ENCODE data around the gene SLC6A5. TPM values are rescaled to one million over a fixed set of nuclear protein-coding genes. Genes with fewer than 3 reads are reported as not detected.

Gene SLC6A5
- total RNA-seq, 1 donor, result not detected

DNA sequence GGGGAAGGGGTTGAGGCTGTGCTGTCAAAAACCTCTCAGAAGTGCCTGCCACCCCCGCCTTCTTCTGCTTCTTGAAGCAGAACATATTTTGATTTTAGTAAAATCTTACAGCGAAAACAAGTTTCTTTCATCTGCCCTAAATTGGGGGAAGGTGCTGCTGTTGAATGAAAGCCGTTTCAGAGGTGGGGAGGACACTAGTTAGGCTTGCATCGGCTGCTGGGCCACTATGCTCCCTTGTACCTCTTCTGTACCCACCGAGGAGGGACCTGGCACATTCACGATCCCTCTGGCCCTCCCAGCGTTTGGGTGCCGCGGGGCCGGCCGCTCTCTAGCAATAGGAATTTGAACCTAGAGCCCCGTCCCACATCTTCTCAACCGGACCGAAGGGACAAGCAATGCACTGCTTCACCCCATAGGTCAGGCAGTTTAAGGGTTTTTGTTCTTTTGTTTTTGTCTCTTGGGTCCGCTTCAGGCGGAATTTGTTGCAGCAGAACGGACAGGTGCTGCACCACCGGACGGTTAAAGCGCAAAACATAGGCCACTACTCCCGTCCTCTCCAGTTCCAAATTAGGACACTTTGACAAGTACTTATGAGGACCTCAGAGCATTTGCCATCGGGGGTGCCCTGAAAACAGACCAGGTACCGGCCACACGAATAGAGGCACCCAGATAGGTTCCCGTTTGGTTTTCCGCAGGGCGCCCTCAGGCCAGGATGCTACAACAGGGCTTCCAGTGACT, 5.6 kb downstream of the SLC6A5 start:
- no peaks in the 10 kb centered on the region for H3K9me3 ChIP-seq (ENCODE audit: low read depth, low read length)
- peaks cover 3% of the 10 kb centered on the region for H3K4me1 ChIP-seq (ENCODE audit: insufficient read depth, low read length)
- no peak overlapping the region for H3K4me3 ChIP-seq (ENCODE audit: low read length)
- peaks cover 99% of the 10 kb centered on the region for H3K27me3 ChIP-seq (ENCODE audit: insufficient read depth, low read length)

DNA sequence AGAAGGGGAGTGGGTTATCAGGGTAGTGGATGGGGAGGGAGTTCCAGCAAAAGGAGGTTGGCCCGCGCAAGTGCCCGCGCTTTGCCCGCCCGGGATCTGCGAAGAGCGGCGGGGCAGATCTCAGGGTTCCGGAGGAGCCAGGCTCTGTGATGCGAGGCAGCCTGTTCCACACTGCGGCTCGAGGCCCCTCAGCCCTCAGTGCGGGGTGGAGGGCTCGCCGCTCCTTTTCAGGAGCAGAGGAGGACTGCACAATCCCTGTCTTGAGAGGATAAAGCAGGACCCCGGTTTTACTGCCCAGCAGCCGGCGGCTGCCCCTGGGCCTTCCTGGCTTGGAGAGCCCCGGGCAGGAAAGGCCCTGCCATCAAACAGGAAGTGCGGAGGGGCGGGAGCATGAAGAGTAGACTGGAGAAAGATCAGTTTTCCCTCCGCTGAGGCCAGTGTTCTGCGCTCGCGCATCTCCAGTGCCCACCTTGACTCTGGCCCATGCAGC, 6.2 kb downstream of the SLC6A5 start:
- peaks cover 7% of the 10 kb centered on the region for H3K4me1 ChIP-seq (ENCODE audit: insufficient read depth, low read length)
- H3K9me3 ChIP-seq (ENCODE audit: low read depth, low read length), result no peaks in the 10 kb centered on the region
- H3K27me3 ChIP-seq (ENCODE audit: insufficient read depth, low read length), result peaks cover 99% of the 10 kb centered on the region
- no peak overlapping the region for H3K4me3 ChIP-seq (ENCODE audit: low read length)

GRCh38 chr11:20608934-20609333, 9.5 kb downstream of the SLC6A5 start:
- Histone ChIP-seq H3K9me3 (ENCODE audit: low read depth, low read length) (no peaks in the 10 kb centered on the region), H3K27me3 (ENCODE audit: insufficient read depth, low read length) (peaks cover 83% of the 10 kb centered on the region), H3K4me3 (ENCODE audit: low read length) (no peak overlapping the region), H3K4me1 (ENCODE audit: insufficient read depth, low read length) (peaks cover 15% of the 10 kb centered on the region)

DNA sequence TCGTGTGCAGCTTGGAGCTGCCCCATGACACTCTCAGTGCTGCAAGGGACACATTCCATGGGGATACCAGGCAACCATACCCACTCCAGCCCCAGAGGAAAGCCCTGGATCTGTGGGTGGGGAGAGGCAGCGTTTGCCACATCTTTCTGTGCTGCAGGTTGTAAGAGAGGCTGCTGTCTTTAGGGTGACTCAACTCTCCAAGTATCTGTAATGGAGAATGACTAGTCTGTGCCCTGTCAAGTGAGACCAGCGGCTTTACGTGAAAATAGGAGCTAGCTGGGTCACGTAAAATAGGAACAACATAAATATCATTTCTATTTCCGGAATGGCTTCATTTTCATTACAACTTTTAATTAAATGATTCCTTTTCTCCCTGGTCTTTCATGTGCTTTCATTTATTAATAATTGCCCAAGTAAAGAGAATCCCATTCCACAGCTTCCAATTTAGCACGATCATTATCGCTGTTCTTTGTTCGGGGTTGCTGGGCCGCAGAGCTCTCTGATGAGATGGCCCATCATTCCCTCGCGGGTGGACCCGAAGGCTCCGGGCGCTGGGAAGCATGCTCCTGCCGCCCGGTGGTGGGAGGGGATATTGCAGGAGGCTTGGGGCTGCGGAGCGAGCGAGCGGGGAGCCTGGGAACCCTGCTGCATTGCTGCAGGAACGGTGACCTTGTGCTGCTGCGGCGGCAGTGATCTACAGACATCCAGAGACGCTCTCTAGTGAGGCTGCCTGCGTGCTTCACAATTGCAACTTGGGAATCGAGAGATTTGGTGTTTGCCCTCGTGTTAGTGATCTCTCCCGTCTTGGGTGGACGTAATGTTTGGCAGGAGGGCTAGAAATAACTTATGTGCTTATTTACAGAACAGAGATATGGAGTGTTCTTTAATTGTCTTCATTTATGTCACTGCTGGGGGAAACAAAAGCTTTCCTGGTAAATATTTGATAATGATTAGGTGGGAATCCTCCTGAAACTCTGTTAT, 10.6 kb downstream of the SLC6A5 start:
- peaks cover 15% of the 10 kb centered on the region for H3K4me1 ChIP-seq (ENCODE audit: insufficient read depth, low read length)
- H3K27me3 ChIP-seq (ENCODE audit: insufficient read depth, low read length), result peaks cover 75% of the 10 kb centered on the region
- no peaks in the 10 kb centered on the region for H3K9me3 ChIP-seq (ENCODE audit: low read depth, low read length)
- no peak overlapping the region for H3K4me3 ChIP-seq (ENCODE audit: low read length)

DNA sequence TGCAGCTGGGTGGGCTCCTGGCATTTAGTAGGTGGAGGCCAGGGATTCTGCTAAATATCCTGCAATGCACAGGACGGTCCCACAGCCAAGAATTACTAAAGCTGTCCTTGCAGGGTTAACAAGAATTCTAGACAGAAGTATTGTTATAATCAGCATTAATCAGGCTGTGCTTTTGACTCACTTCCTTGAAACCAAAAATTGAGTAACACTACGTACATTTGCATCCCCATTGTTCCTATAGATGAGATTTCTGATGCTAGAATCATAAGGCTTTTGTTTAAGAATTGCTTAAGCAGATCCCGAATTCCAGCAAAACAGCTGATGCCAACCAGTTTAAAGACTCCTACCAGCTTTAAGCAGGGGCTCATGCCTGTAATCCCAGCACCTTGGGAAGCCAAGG, 11.4 kb downstream of the SLC6A5 start:
- H3K27me3 ChIP-seq (ENCODE audit: insufficient read depth, low read length), result peaks cover 67% of the 10 kb centered on the region
- H3K4me3 ChIP-seq (ENCODE audit: low read length), result no peak overlapping the region

GRCh38 chr11:20611445-20611844, 12.0 kb downstream of the SLC6A5 start:
- peaks cover 15% of the 10 kb centered on the region for H3K4me1 ChIP-seq (ENCODE audit: insufficient read depth, low read length)
- no peak overlapping the region for H3K4me3 ChIP-seq (ENCODE audit: low read length)
- peaks cover 65% of the 10 kb centered on the region for H3K27me3 ChIP-seq (ENCODE audit: insufficient read depth, low read length)
- no peaks in the 10 kb centered on the region for H3K9me3 ChIP-seq (ENCODE audit: low read depth, low read length)

More for the DNA sequence above, 11.4 kb downstream of the SLC6A5 start:
- peaks cover 15% of the 10 kb centered on the region for H3K4me1 ChIP-seq (ENCODE audit: insufficient read depth, low read length)
- H3K9me3 ChIP-seq (ENCODE audit: low read depth, low read length), result no peaks in the 10 kb centered on the region

GRCh38 chr11:20611892-20612291, 12.5 kb downstream of the SLC6A5 start:
- H3K4me1 ChIP-seq (ENCODE audit: insufficient read depth, low read length), result peaks cover 15% of the 10 kb centered on the region
- peaks cover 62% of the 10 kb centered on the region for H3K27me3 ChIP-seq (ENCODE audit: insufficient read depth, low read length)
- H3K4me3 ChIP-seq (ENCODE audit: low read length), result no peak overlapping the region
- no peaks in the 10 kb centered on the region for H3K9me3 ChIP-seq (ENCODE audit: low read depth, low read length)

- peaks cover 57% of the 10 kb centered on the region for H3K27me3 ChIP-seq (ENCODE audit: insufficient read depth, low read length)
- no peaks in the 10 kb centered on the region for H3K9me3 ChIP-seq (ENCODE audit: low read depth, low read length)
- H3K4me1 ChIP-seq (ENCODE audit: insufficient read depth, low read length), result peaks cover 15% of the 10 kb centered on the region
- H3K4me3 ChIP-seq (ENCODE audit: low read length), result no peak overlapping the region
These were observed 13.0 kb downstream of the SLC6A5 start for GRCh38 chr11:20612416-20612815.

DNA sequence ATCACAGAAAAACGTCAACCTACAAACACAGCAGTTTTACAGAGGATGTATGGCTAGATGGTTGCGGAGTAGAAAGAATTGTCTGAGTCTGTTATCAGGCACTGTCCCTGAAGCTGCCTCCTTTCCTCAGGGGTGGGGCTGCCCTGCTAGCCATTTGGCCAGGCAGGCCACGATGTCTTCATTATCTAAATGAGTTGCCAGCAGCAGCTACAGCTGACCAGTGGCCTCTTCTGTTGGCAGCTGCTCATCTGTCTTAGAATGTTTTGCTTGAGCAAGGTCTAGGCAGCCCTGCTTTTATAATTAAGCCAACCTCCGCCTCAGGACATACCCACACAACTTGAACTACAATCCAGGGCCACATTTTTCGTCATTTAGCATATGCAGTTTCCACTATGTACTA, 17.5 kb downstream of the SLC6A5 start:
- H3K9me3 ChIP-seq (ENCODE audit: low read depth, low read length), result no peaks in the 10 kb centered on the region
- peaks cover 20% of the 10 kb centered on the region for H3K27me3 ChIP-seq (ENCODE audit: insufficient read depth, low read length)
- H3K4me3 ChIP-seq (ENCODE audit: low read length), result no peak overlapping the region
- H3K4me1 ChIP-seq (ENCODE audit: insufficient read depth, low read length), result no peaks in the 10 kb centered on the region

DNA sequence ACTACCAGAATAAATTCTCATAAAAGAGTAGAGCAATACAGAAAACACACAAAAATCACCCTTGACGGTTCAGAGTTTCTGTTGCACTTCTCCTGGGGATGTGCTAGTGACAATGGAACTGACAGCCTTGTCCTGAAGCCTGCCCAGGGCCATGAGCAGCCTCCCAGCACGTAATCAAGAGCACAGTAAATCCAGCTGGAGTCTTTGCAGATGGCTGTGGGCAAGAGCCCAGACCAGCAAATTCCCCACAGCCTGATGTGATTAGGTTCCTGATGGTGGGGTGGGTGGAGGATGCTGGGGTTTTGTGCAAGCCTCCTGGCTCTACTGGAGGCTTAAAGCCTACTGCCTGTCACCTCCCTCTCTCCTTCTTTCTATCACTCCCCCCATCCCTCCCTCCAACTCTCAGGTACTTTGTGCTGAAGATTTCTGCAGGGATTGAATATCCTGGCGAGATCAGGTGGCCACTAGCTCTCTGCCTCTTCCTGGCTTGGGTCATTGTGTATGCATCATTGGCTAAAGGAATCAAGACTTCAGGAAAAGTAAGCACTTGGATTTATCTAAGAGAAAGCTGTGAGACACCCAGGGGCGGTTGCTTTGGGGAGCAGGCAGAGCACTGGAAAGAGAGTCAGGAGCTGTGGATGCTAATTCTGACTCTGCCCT, 18.1 kb downstream of the SLC6A5 start:
- no peaks in the 10 kb centered on the region for H3K9me3 ChIP-seq (ENCODE audit: low read depth, low read length)
- H3K4me1 ChIP-seq (ENCODE audit: insufficient read depth, low read length), result no peaks in the 10 kb centered on the region
- H3K27me3 ChIP-seq (ENCODE audit: insufficient read depth, low read length), result peaks cover 20% of the 10 kb centered on the region
- no peak overlapping the region for H3K4me3 ChIP-seq (ENCODE audit: low read length)

DNA sequence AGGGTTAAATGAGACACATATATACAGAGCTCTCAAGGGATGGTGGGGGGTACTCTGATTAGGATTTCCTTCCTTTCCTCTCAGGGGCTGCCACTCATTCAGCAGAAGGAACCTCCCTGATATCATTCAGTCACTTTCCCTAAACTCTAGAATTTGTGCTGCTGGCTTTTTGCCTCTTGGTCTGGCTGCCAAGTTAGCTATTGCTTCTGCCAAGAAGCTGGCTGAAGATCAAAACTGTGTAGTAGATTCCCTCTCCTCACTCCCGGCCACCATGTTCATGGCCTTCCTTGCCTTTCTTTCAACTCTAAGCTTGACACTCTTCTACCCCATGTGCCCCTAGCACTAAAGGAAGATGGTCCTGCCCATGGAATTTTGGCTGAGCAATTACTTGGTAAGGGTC, 18.7 kb downstream of the SLC6A5 start:
- Histone ChIP-seq H3K27me3 (ENCODE audit: insufficient read depth, low read length) (peaks cover 15% of the 10 kb centered on the region), H3K9me3 (ENCODE audit: low read depth, low read length) (no peaks in the 10 kb centered on the region), H3K4me3 (ENCODE audit: low read length) (no peak overlapping the region), H3K4me1 (ENCODE audit: insufficient read depth, low read length) (no peaks in the 10 kb centered on the region)

GRCh38 chr11:20620988-20621387, 21.6 kb downstream of the SLC6A5 start:
- H3K4me1 ChIP-seq (ENCODE audit: insufficient read depth, low read length), result no peaks in the 10 kb centered on the region
- H3K4me3 ChIP-seq (ENCODE audit: low read length), result no peak overlapping the region
- H3K27me3 ChIP-seq (ENCODE audit: insufficient read depth, low read length), result peaks cover 4% of the 10 kb centered on the region
- no peaks in the 10 kb centered on the region for H3K9me3 ChIP-seq (ENCODE audit: low read depth, low read length)

DNA sequence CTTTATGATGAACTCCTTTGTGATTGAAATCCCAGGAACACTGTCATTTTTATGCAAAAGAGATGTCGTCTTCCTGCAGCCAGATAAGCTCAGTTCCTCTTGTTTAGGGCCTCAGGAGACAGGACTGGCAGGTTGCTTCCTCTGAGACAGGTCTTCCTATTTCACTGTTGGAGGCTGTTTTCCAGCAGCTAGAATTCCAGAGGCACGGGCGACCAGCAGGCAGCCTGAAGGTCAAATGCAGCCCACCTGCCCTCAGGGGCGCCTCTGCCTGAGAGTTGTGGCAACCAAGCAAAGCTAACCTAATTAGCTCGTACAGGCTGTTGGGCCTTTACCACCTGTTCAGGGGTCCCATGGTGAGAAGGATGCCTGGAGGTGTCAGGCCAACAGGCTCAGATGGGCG, 22.3 kb downstream of the SLC6A5 start:
- Histone ChIP-seq H3K9me3 (ENCODE audit: low read depth, low read length) (no peaks in the 10 kb centered on the region), H3K4me1 (ENCODE audit: insufficient read depth, low read length) (no peaks in the 10 kb centered on the region), H3K4me3 (ENCODE audit: low read length) (no peak overlapping the region), H3K27me3 (ENCODE audit: insufficient read depth, low read length) (no peaks in the 10 kb centered on the region)

DNA sequence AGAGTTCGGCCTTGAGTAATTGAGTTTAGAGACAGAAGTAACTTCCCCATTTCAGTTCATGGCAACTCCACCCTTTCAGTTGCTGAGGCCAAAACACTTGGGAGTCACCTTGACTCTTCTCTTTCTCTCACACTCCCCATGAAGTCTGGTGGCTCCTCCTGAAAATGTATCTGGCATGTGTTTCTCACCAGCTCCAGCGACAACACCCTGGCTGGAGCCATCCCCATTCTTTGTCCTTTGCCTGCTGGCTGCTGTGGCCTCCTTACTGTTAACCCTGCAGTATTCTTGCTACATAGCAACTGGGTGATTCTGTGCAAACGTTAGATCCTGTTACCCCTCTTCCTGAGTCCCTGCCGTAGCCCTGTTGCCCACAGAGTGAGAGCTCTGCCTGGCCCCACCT, 23.8 kb downstream of the SLC6A5 start:
- Histone ChIP-seq H3K4me1 (ENCODE audit: insufficient read depth, low read length) (no peaks in the 10 kb centered on the region), H3K9me3 (ENCODE audit: low read depth, low read length) (no peaks in the 10 kb centered on the region), H3K27me3 (ENCODE audit: insufficient read depth, low read length) (no peaks in the 10 kb centered on the region), H3K4me3 (ENCODE audit: low read length) (no peak overlapping the region)

DNA sequence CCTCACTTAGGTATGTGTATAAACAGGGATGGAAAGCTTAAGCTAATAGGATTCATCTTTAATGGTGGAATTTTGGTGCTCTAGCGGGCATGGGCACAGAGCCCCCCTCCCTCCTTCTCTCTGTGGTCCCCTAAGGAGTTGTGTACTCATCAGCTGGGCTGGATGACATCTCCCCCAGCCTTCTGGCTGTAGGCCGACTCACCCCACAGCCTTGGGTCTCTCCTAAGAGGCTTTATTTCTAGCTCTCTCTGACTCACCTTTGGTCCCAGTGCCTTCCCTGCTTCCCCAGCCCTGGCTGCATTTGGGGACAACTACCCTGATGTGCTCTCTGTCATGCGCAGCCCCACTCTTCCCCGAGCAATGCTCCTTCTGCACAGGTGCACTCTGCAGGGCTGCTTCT, 26.9 kb downstream of the SLC6A5 start:
- no peaks in the 10 kb centered on the region for H3K9me3 ChIP-seq (ENCODE audit: low read depth, low read length)
- H3K27me3 ChIP-seq (ENCODE audit: insufficient read depth, low read length), result no peaks in the 10 kb centered on the region
- H3K4me1 ChIP-seq (ENCODE audit: insufficient read depth, low read length), result no peaks in the 10 kb centered on the region
- no peak overlapping the region for H3K4me3 ChIP-seq (ENCODE audit: low read length)

Data from mononuclear cell (primary cell).